GM12892 (cell line): ENCODE results near the gene CASP3.

Experiments
- POLR2AphosphoS5 ChIP-seq: IDR thresholded peaks from 2 replicates; pipeline ENCODE4 v1.6.1; 2011; ENCODE audit warnings: low read depth, low read length, control low read depth
- TAF1 ChIP-seq: IDR thresholded peaks from 2 replicates; pipeline ENCODE4 v1.6.1; 2011; ENCODE audit warnings: low read depth, mild to moderate bottlenecking, control low read depth, low read length, borderline replicate concordance

DNA sequence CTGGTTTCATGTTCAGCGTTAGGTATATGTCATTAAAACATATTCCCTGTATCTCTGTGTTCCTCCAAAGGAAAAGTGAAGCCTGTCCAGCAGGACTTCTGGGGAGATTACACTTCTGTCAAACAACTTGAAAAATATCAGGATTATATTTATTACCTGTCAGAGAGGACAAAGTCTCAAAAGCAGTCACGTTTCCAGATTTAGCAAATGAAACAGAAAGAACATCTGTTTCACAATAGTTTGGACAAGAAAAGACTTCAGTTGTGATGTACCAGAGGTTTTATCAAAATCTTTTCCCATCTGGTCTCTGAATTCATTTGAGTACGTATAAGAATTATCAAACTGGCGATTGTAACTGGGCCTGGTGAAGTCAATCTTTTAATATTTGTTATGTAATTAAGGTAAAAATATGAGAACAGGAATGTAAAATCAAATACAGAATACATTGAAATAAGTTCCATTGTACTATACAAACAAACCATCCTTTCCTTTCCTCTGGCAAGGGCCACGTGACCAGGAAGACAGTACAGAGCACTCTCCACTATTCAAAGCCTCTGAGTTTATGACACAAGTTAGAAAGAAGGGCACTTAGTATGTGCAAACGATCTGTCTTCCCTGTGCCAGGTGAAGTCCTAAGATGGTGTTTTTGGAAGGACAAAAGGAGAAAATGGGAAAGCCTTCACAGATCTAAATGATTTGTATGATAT, 3.2 kb downstream of the CASP3 start:
- TF ChIP-seq POLR2AphosphoS5 (no peak), TAF1 (no peak)
